ENCODE measurements around the gene CABLES1.
"Not testable (repeated sequence)": the region's sequence is repeated elsewhere in the genome, so short reads cannot be mapped to it uniquely, and the experiment has no call there.

Gene CABLES1

DNA sequence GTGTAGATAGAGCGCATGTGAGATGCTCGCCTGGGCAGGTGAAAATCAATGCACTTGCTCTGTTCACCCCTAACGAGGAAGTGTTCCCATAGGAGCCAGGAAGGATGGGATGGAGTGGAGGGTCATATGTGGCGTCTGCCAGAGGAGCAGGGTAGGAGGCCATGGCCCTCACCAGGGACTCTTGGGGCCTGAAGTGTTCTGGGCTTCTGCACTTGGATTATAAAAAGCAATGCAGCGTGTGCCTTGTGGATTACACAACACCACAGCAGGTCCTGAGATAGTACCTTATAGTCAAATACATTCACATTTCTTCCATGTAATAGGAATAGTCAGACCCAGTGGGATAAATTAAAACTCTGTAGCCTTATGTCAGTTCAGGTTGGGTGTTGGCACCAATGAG, 100.1 kb downstream of the CABLES1 start:
- Histone ChIP-seq H3K36me3 (ENCODE audit: insufficient read depth, low read length) (no peaks in the 10 kb centered on the region), H3K27me3 (ENCODE audit: insufficient read depth, low read length) (no peaks in the 10 kb centered on the region), H3K79me2 (ENCODE audit: control insufficient read depth, insufficient read depth, low read length, unreplicated experiment) (no peaks in the 10 kb centered on the region), H3K27ac (ENCODE audit: low read depth, low read length) (no peak overlapping the region), H3K4me3 (ENCODE audit: low read depth, low read length) (no peak overlapping the region), H3K4me1 (ENCODE audit: control insufficient read depth, insufficient read depth, low read length, unreplicated experiment) (peaks cover 36% of the 10 kb centered on the region), H2AFZ (ENCODE audit: low read length, unreplicated experiment) (no peak overlapping the region)

DNA sequence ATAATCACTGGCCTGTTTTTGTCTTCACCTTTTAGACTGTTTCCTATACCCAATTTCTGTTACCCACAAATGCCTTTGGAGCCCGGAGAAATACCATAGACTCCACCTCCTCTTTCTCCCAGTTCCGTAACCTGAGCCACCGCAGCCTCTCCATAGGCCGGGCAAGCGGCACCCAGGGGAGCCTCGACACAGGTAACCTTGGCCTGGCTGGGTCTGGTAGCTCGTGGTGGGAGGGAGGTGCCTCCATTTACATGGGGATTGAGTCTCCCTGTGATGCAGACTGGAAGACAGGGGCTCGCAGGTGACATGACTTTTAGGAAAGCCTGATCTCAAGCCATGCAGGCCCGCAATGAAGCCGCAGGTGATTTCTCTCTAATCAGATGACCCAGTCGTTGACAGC, 100.6 kb downstream of the CABLES1 start:
- Histone ChIP-seq H3K27ac (ENCODE audit: low read depth, low read length) (no peak overlapping the region), H3K79me2 (ENCODE audit: control insufficient read depth, insufficient read depth, low read length, unreplicated experiment) (no peaks in the 10 kb centered on the region), H3K4me3 (ENCODE audit: low read depth, low read length) (no peak overlapping the region), H3K36me3 (ENCODE audit: insufficient read depth, low read length) (no peaks in the 10 kb centered on the region), H3K27me3 (ENCODE audit: insufficient read depth, low read length) (no peaks in the 10 kb centered on the region), H2AFZ (ENCODE audit: low read length, unreplicated experiment) (no peak overlapping the region), H3K4me1 (ENCODE audit: control insufficient read depth, insufficient read depth, low read length, unreplicated experiment) (peaks cover 31% of the 10 kb centered on the region)

DNA sequence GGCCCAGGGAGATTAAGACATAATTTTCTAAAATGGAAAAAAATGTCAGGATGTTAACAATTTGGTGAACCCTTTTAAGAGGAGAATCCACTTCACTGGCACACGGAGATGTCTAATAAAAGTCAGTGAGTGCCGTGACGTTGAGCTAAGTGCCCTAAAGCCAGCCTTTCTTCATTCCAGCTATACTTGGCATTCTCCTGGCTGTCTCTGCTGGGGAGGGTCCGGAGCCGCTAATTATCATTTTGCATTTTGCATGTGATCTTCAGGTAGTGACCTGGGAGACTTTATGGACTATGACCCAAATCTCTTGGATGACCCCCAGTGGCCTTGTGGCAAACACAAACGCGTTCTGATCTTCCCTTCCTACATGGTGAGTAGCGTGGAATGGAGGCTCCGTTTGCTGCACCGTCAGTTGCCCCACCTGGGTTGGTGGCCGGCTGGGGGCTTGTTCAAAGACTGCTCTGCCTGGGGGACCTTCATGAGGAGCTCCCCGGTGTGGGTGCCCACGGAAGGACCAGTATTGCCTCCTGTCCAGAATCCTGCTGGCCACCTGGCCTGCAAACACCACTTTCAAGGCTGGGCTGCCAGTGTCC, 101.7 kb downstream of the CABLES1 start:
- H3K4me3 ChIP-seq (ENCODE audit: low read depth, low read length): peak overlapping the region; percentile 62; the same call in 1 of the 2 replicates
- no peaks in the 10 kb centered on the region for H3K27me3 ChIP-seq (ENCODE audit: insufficient read depth, low read length)
- no peak overlapping the region for H2AFZ ChIP-seq (ENCODE audit: low read length, unreplicated experiment)
- H3K36me3 ChIP-seq (ENCODE audit: insufficient read depth, low read length): no peaks in the 10 kb centered on the region
- H3K27ac ChIP-seq (ENCODE audit: low read depth, low read length): peak overlapping the region; percentile 80
- H3K4me1 ChIP-seq (ENCODE audit: control insufficient read depth, insufficient read depth, low read length, unreplicated experiment): peaks cover 23% of the 10 kb centered on the region
- no peaks in the 10 kb centered on the region for H3K79me2 ChIP-seq (ENCODE audit: control insufficient read depth, insufficient read depth, low read length, unreplicated experiment)

DNA sequence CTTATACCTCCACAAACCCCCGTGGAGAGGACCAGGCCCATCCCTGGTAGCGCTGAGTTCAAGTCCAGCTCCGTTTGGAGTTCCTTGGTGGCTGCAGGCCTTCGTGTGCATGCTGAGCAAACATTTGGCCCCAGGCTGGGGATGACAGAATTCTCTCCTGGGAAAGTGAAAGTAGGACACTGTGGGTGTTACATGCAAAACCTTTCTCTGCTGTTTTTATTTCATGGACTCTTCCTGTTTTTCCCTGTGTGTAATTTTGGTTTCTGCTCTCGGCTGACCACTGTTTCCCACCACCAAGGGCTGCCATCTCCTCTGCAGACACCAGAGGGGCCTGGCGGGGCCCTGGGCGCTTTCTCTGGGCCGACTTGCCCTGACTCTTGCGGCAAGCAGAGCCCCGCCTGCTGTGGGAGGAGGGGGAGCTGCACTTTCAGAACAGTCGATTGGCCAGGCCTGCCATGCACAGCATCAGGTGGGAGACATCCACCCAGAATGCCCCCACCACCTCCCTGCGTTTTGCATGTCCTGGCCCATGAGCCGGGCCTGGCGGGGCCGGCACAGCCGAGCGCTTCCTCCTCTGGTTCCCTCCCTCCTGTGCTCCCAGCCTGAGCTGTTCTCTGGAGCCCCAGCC, 102.4 kb downstream of the CABLES1 start:
- Histone ChIP-seq H3K36me3 (ENCODE audit: insufficient read depth, low read length) (no peaks in the 10 kb centered on the region), H3K79me2 (ENCODE audit: control insufficient read depth, insufficient read depth, low read length, unreplicated experiment) (no peaks in the 10 kb centered on the region), H3K27me3 (ENCODE audit: insufficient read depth, low read length) (no peaks in the 10 kb centered on the region), H2AFZ (ENCODE audit: low read length, unreplicated experiment) (peak overlapping the region; percentile 88), H3K4me1 (ENCODE audit: control insufficient read depth, insufficient read depth, low read length, unreplicated experiment) (peaks cover 21% of the 10 kb centered on the region), H3K27ac (ENCODE audit: low read depth, low read length) (peak overlapping the region; percentile 80), H3K4me3 (ENCODE audit: low read depth, low read length) (peak overlapping the region; percentile 62)

DNA sequence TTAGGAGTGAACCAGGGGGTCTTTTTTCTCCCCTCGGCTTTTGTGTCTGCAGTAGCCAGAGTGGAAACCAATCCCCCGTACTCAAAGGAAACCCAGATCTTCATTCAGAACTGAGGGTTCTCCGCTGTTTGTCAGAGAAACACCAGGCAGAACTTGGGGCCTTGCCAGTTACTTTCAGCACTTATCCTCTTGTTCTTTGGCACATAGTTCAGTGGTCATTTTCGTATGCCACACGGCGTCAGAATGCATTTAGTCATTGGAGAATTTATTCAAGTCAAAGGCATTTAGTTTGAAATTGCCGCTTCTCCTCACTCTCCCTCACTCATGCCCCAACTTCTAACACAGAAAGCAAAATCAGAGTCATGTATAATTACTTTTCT, 102.9 kb downstream of the CABLES1 start:
- Histone ChIP-seq H3K27ac (ENCODE audit: low read depth, low read length) (peak overlapping the region; percentile 80), H3K4me1 (ENCODE audit: control insufficient read depth, insufficient read depth, low read length, unreplicated experiment) (peaks cover 21% of the 10 kb centered on the region), H3K79me2 (ENCODE audit: control insufficient read depth, insufficient read depth, low read length, unreplicated experiment) (no peaks in the 10 kb centered on the region), H3K4me3 (ENCODE audit: low read depth, low read length) (peak overlapping the region; percentile 62), H2AFZ (ENCODE audit: low read length, unreplicated experiment) (peak overlapping the region; percentile 88), H3K36me3 (ENCODE audit: insufficient read depth, low read length) (no peaks in the 10 kb centered on the region), H3K27me3 (ENCODE audit: insufficient read depth, low read length) (no peaks in the 10 kb centered on the region)

DNA sequence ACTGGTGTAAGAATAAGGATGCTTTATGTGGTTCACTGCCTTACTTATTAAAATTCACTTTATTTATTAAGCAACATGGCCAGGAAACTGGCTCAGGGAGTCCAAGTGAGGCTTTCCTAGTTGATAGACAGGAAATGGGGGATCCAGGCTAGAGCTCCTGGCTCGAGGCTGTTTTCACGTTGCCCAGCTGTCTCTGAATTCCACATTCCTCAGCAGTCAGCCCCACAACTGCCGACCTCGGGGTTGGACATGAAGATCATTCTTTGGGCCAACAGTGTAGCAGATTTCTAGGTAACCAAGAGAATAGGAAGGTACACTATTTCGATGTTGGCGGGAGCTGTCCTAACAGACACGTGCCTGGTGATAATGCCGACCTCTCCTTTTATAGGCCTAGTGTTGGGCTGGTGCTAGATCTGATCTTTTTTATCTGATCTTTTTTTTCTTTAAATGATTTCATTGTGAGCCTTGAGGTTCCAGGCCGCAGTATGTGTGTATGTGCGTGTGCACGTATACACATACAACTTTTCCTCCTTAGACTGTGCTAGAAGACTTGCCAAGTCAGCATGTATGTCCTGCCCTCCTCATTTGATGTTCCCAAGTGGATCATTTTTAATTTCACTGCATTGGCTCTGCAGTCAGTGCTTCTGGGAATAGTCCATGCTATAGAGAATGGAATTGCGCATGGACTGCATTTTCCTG, 103.5 kb downstream of the CABLES1 start:
- no peak overlapping the region for H2AFZ ChIP-seq (ENCODE audit: low read length, unreplicated experiment)
- H3K27me3 ChIP-seq (ENCODE audit: insufficient read depth, low read length): no peaks in the 10 kb centered on the region
- no peaks in the 10 kb centered on the region for H3K36me3 ChIP-seq (ENCODE audit: insufficient read depth, low read length)
- no peak overlapping the region for H3K4me3 ChIP-seq (ENCODE audit: low read depth, low read length)
- peak overlapping the region; percentile 80 for H3K27ac ChIP-seq (ENCODE audit: low read depth, low read length)
- H3K79me2 ChIP-seq (ENCODE audit: control insufficient read depth, insufficient read depth, low read length, unreplicated experiment): no peaks in the 10 kb centered on the region
- H3K4me1 ChIP-seq (ENCODE audit: control insufficient read depth, insufficient read depth, low read length, unreplicated experiment): peaks cover 21% of the 10 kb centered on the region

DNA sequence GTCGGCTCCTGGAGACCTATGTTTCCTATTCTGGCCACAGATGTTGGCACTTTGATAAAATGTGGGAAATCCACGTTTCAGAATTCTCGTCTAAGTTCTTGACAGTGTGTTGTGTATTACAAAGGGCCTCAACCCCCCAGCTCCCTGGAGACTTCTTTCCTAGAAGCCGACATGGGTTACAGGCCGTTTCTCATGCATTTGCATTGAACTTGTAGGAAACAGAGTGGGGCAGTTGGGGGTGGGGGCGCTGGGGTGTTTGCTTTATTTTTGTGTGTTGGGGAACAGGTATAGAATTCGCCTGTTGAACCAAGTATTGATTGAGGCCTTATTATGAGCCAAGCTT, 104.0 kb downstream of the CABLES1 start:
- Histone ChIP-seq H2AFZ (ENCODE audit: low read length, unreplicated experiment) (no peak overlapping the region), H3K36me3 (ENCODE audit: insufficient read depth, low read length) (no peaks in the 10 kb centered on the region), H3K4me3 (ENCODE audit: low read depth, low read length) (no peak overlapping the region), H3K4me1 (ENCODE audit: control insufficient read depth, insufficient read depth, low read length, unreplicated experiment) (peaks cover 21% of the 10 kb centered on the region), H3K27me3 (ENCODE audit: insufficient read depth, low read length) (no peaks in the 10 kb centered on the region), H3K27ac (ENCODE audit: low read depth, low read length) (no peak overlapping the region), H3K79me2 (ENCODE audit: control insufficient read depth, insufficient read depth, low read length, unreplicated experiment) (no peaks in the 10 kb centered on the region)

DNA sequence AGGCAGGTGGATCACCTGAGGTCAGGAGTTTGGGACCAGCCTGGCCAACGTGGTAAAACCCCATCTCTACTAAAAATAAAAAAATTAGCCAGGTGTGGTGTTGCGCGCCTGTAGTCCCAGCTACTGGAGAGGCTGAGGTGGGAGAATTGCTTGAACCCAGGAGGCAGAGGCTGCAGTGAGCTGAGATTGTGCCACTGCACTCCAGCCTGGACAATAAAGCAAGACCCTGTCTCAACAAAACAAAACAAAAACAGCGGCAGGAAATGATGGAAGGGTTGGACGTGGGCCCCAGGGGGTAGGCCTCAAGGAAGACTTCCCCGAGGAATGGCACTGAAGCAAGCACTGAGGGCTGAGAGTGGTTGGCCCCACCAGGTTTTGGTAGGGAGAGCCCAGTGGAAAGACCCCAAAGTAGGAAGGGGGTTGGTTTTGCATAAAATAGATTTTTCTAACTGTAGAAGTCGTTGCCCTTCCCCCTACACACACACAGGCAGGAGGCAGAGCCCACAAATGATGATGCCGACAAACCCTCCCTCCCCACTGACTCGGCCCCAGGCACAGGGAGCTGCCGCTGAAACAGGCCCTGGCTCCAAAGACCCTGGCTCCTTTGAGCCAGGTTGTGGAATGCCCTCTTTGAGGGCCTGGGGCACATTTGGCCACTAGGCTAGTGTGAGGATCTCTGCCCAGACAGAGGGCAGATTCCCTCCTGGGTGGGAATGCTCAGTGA, 104.8 kb downstream of the CABLES1 start:
- Histone ChIP-seq H3K27ac (ENCODE audit: low read depth, low read length) (no peak overlapping the region), H3K79me2 (ENCODE audit: control insufficient read depth, insufficient read depth, low read length, unreplicated experiment) (no peaks in the 10 kb centered on the region), H3K4me3 (ENCODE audit: low read depth, low read length) (no peak overlapping the region), H3K27me3 (ENCODE audit: insufficient read depth, low read length) (no peaks in the 10 kb centered on the region), H3K4me1 (ENCODE audit: control insufficient read depth, insufficient read depth, low read length, unreplicated experiment) (peaks cover 21% of the 10 kb centered on the region), H2AFZ (ENCODE audit: low read length, unreplicated experiment) (no peak overlapping the region), H3K36me3 (ENCODE audit: insufficient read depth, low read length) (no peaks in the 10 kb centered on the region)

DNA sequence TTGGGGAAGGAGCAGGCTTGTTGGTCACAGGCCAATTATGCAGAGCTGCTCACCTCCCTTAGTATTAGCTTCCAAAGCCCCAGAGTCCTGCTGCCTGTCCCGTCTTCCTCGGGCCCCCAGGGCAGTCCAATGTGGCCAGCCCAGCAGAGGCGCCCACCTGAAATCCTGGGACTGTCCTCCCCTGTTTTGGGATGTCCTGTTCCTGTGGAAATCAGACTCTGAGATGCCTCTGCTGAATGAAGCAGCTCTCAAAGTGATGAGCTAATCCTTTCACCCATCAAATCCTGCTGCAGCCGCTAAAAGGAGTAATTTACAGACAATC, 105.3 kb downstream of the CABLES1 start:
- no peak overlapping the region for H2AFZ ChIP-seq (ENCODE audit: low read length, unreplicated experiment)
- no peak overlapping the region for H3K27ac ChIP-seq (ENCODE audit: low read depth, low read length)
- H3K4me1 ChIP-seq (ENCODE audit: control insufficient read depth, insufficient read depth, low read length, unreplicated experiment): peaks cover 21% of the 10 kb centered on the region
- no peak overlapping the region for H3K4me3 ChIP-seq (ENCODE audit: low read depth, low read length)
- no peaks in the 10 kb centered on the region for H3K36me3 ChIP-seq (ENCODE audit: insufficient read depth, low read length)
- H3K27me3 ChIP-seq (ENCODE audit: insufficient read depth, low read length): no peaks in the 10 kb centered on the region
- no peaks in the 10 kb centered on the region for H3K79me2 ChIP-seq (ENCODE audit: control insufficient read depth, insufficient read depth, low read length, unreplicated experiment)

DNA sequence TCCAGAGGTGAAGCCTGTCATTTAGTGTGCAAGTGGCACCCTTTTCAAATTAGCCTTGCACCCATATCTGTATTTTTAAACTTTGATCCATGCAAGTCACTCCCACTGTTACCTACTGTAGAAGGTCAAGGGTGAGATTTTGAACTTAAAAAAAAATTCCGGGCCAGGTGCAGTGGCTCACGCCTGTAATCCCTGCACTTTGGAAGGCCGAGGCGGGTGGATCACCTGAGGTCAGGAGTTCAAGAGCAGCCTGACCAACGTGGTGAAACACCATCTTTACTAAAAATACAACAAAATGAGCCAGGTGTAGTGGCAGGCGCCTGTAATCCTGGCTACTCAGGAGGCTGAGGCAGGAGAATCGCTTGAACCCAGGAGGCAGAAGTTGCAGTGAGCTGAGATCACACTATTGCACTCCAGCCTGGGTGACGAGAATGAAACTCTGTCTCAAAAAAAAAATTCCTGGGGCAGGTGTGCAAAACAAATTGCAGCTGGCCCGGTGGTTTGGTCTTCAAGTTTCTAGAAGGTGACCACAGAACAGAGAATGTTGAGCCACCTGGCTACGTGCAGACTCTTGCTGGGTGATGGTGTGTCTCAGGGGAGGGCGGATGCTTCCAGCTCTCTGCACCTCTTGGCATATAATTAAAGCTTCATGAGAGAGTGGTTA, 106.7 kb downstream of the CABLES1 start:
- H3K36me3 ChIP-seq (ENCODE audit: insufficient read depth, low read length); H3K27me3 ChIP-seq (ENCODE audit: insufficient read depth, low read length); H2AFZ ChIP-seq (ENCODE audit: low read length, unreplicated experiment); H3K79me2 ChIP-seq (ENCODE audit: control insufficient read depth, insufficient read depth, low read length, unreplicated experiment); H3K27ac ChIP-seq (ENCODE audit: low read depth, low read length); H3K4me3 ChIP-seq (ENCODE audit: low read depth, low read length): not testable (repeated sequence)
- peaks cover 21% of the 10 kb centered on the region for H3K4me1 ChIP-seq (ENCODE audit: control insufficient read depth, insufficient read depth, low read length, unreplicated experiment)

All from ACC112 (cell line).